Mucosa of rectum (tissue), 2 donors: ENCODE data around the gene ADAMTS17.

Experiments used
- H3K27ac ChIP-seq, 2 donors: one replicate each; pipeline ENCODE4 v1.7.0; 2013; ENCODE audit warnings: inconsistent platforms in 2 of 2, low read depth in 2 of 2, low read length in 2 of 2
- H3K27me3 ChIP-seq, 2 donors: one replicate each; pipeline ENCODE4 v1.7.0; 2013; ENCODE audit warnings: low read length in 2 of 2; ENCODE audit not compliant: control insufficient read depth in 2 of 2, insufficient read depth in 2 of 2
- H3K36me3 ChIP-seq, 2 donors: one replicate each; pipeline ENCODE4 v1.7.0; 2013; ENCODE audit warnings: low read length in 2 of 2; ENCODE audit not compliant: control insufficient read depth in 2 of 2, insufficient read depth in 2 of 2
- H3K4me1 ChIP-seq, 2 donors: one replicate each; pipeline ENCODE4 v1.7.0; 2013; ENCODE audit warnings: low read length in 2 of 2, mild to moderate bottlenecking in 1 of 2; ENCODE audit not compliant: control insufficient read depth in 2 of 2, insufficient read depth in 2 of 2
- H3K4me3 ChIP-seq, 2 donors: one replicate each; pipeline ENCODE4 v1.7.0; 2013; ENCODE audit warnings: low read length in 2 of 2
- H3K9ac ChIP-seq, 2 donors: one replicate each; pipeline ENCODE4 v1.7.0; 2013; ENCODE audit warnings: low read length in 2 of 2, low read depth in 1 of 2, mild to moderate bottlenecking in 1 of 2
- H3K9me3 ChIP-seq, 2 donors: one replicate each; pipeline ENCODE4 v1.7.0; 2013; ENCODE audit warnings: low read length in 2 of 2; ENCODE audit not compliant: control insufficient read depth in 2 of 2
- donor health status: healthy.
- donor health status: Normal muscosa, but diverticular disease.

ADAMTS17 gene

DNA sequence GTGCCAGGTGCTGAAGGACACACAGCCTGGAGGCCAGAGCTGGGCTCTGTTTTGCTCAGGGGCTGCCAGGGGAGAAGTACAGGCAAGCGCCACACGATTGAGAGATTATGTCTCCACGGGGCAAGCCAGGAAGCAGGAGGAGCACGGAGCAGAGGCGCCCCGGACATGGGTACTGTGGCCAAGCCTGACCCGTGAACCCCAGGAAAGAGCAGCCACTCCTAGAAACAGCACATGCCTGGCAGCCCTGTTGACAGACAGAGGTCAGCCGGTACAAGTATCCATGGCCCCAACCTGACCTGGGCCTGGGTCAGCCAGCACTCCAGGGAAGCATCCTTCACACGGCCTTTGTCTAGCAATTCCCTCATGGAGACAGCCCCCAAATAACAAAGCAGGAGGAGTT, 89.4 kb downstream of the ADAMTS17 start:
- Histone ChIP-seq H3K9me3 (no peaks in the 10 kb centered on the region), H3K4me3 (no peak overlapping the region), H3K27ac (no peak overlapping the region), H3K9ac (no peak overlapping the region), H3K27me3 (no peaks in the 10 kb centered on the region), H3K36me3 (no peaks in the 10 kb centered on the region), H3K4me1 (peaks cover 3 to 7% of the 10 kb centered on the region in 2 donors)

DNA sequence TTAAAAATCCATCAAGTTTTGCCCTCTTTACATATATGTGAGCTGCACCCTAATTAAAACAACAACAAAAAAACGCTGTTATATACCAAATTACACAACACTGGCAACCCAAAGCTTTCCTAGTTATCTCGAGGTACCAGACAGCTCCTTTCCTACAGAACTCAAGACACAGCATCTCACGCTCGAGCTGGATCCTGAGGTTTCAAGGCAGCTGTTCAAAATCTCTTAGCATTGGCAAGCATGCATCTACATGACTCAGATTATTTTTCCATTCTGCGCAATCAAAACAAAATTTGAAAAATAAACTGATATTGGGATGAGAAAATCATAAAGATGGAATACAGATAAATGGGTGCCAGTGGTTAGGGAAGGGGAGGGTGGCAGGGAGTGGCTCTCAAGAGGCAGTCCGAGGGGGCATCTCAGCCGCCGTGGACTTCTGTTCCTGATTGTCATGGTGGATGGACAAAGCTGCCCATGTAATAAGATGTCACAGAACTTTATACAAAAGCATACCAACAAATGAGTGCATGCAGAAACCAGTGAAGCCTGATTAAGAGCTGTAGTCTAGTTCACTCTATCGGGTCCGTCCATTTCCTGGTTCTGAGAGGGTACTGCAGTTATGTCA, 91.5 kb downstream of the ADAMTS17 start:
- Histone ChIP-seq H3K27ac (no peak overlapping the region), H3K9me3 (no peaks in the 10 kb centered on the region), H3K27me3 (no peaks in the 10 kb centered on the region), H3K4me1 (peaks cover 3 to 7% of the 10 kb centered on the region in 2 donors), H3K4me3 (no peak overlapping the region), H3K9ac (no peak overlapping the region), H3K36me3 (no peaks in the 10 kb centered on the region)

DNA sequence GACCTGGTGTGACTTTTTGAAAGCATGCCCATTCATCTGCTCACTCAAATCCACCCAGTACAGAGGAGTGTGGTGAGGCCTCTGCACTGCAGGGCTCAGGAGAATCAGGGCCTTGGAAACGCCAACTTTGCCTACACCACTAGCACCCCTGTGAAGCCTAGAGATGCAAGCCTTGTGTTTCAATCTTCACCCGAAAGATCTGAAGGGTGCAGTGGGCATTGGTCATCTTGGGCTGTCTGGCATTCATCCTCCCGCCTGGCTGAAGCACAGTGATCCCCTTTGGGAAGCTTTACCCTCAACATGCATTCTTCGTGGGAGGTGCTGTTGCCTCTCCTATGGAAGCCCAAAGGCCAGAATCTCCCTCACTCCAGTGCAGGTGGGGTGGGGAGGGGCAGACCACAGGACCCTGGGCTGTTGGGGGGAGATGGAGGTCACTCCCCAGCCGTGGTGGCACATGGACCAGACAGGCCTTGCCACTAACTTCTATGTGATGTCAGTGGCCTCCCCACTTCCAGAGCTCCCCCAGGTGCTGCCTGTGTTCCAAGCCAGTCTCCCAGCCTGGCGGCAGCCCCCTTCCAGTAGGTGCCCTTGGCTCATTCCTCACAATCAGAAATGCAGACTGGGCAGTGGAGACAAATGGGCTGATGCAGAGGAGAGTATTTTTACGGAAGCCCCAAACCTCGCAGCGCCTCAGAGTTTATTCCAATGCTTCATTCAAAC, 92.5 kb downstream of the ADAMTS17 start:
- Histone ChIP-seq H3K36me3 (no peaks in the 10 kb centered on the region), H3K27ac (no peak overlapping the region), H3K4me1 (peaks cover 3 to 7% of the 10 kb centered on the region in 2 donors), H3K9me3 (no peaks in the 10 kb centered on the region), H3K4me3 (no peak overlapping the region), H3K27me3 (no peaks in the 10 kb centered on the region), H3K9ac (no peak overlapping the region)

DNA sequence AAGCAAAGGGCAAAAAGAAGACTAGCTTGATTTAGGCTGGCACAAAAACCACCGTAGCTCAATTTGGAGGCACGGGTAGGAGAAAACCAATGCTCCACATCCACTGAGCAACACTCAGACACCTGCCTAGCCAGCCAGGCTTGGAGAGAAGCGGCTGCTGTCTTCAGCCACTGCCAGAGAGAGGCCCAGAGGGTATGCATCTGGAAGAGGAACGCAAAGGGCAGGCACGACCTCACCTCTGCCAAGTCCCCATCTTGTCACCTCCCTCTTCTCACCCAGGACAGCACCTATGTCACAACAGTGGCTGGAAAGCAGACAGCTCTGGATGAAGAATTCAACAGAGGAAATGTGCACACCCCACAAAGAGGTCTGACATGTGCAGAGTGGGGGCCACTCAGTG, 93.5 kb downstream of the ADAMTS17 start:
- H3K27ac ChIP-seq = no peak overlapping the region
- no peak overlapping the region for H3K4me3 ChIP-seq
- H3K27me3 ChIP-seq = no peaks in the 10 kb centered on the region
- H3K36me3 ChIP-seq = no peaks in the 10 kb centered on the region
- H3K4me1 ChIP-seq = peaks cover 0 to 4% of the 10 kb centered on the region in 2 donors
- H3K9ac ChIP-seq = no peak overlapping the region
- no peaks in the 10 kb centered on the region for H3K9me3 ChIP-seq

DNA sequence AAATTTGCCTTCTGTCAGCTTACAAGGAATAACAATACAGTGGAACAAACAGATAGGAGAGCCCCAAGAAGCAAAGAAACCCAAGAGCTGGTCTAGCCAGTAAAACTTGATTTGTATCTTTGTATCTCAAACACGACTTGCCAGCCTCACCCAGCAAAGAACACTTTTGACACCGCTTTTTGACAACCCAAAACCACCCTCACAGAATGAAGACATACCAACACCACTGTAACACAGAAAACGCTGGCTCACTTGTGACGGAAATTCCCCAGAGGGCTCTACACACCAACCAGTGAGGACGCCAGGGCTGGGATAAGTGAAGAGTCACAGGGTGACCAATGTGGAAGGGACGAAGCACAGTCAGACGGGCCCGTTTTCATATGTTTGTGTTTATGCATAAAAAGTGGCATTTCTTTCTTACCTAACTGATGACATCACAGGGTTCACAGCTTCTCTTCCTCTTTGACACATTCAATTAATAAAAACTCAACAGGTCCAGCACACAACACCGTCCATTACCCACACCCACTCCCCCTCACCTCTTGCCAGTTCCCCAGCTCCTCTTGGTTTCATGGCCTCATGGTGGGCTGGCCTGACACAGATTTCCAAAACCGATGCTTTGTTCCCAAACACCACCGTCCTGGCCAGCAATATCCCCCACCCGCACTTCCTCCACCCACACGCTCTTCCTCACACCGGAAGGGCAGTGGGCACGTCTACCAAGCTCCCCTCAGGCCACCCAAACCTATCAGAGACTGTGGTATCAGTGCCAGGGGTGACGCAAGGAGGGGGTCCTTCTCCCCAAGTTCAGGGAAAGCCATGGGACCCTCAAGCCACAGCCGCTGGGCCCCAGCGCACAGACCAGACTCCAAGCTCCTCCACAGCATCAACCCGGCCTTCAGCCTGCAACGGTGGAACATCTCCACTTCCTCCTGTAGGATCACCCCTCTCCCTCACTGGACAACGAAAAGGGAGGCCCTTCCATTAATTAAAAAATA, 94.2 kb downstream of the ADAMTS17 start:
- Histone ChIP-seq H3K9ac (no peak overlapping the region), H3K36me3 (no peaks in the 10 kb centered on the region), H3K4me3 (no peak overlapping the region), H3K27me3 (no peaks in the 10 kb centered on the region), H3K4me1 (peaks cover 0 to under 1% of the 10 kb centered on the region in 2 donors), H3K9me3 (no peaks in the 10 kb centered on the region), H3K27ac (no peak overlapping the region)

DNA sequence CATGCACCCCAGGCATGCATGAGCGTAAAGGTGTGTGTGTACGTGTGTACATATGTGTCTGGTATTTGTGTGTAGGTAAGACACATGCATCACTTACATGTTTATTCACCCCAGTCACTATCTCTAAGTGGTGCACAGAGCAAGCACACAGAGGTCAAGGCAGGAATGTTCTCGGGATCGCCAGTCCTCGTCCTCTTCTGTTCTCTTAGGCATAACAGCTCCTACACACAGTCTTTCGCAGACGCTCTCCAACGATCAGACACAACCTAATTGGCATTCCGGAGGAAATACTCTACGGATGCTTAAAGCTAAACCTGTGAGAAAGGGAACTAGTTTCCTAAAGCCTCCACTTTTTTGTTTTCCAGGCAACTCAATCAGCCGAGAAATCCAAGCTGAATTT, 95.9 kb downstream of the ADAMTS17 start:
- H3K4me3 ChIP-seq = no peak overlapping the region
- H3K9me3 ChIP-seq = no peaks in the 10 kb centered on the region
- H3K4me1 ChIP-seq = no peaks in the 10 kb centered on the region
- H3K27me3 ChIP-seq = no peaks in the 10 kb centered on the region
- H3K9ac ChIP-seq = no peak overlapping the region
- H3K36me3 ChIP-seq = no peaks in the 10 kb centered on the region
- H3K27ac ChIP-seq = no peak overlapping the region

DNA sequence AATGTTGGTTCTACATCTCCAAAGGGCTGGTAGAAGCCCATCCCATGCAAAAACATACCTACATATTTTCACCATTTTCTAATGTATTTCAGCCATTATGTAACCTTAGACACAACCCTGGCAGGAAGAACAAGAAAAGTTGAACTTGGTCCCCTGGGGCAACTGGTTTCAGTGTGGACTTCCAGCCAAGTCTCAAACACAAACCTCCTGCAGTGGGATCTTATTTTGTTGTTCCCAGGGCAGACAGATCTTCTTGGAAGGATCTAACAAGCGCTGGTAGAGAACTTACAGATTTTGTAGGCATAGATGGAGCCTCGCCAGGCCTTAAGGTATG, 96.3 kb downstream of the ADAMTS17 start:
- no peak overlapping the region for H3K9ac ChIP-seq
- H3K4me3 ChIP-seq = no peak overlapping the region
- no peaks in the 10 kb centered on the region for H3K4me1 ChIP-seq
- H3K27ac ChIP-seq = no peak overlapping the region
- H3K36me3 ChIP-seq = no peaks in the 10 kb centered on the region
- no peaks in the 10 kb centered on the region for H3K9me3 ChIP-seq
- H3K27me3 ChIP-seq = no peaks in the 10 kb centered on the region

DNA sequence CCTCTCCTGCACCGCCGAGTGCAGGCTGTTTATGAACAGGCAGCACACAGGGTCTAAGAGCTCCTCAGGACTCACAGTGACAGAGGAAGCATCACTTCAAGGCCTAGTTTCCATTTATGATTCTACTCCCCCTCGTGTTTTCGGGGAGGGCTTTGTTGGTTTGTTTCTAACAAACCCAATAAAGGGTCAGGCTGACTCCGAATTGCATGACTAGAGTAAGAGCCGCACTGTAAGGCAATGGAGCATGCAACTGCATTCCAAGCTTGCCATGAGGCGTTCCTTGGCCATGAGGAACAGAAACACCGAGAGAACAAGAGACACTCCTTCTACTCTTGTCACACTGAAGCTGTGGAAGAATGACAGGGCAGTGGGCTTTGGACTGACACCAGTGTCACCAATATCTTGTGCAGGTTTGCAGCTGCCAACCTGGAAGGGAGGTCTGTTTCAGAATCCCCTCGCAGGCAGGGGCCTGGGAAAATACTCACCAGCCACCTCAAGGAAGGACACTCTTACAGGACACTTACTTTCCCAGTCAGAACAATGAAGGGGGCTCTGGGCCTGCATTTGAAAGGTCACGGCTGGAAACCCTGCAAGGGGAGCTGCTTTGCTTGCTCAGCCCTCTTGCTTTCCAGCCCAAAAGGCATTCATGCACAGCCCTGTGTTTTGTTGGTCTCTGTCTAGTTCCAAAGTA, 96.8 kb downstream of the ADAMTS17 start:
- no peak overlapping the region for H3K27ac ChIP-seq
- H3K36me3 ChIP-seq = no peaks in the 10 kb centered on the region
- H3K9ac ChIP-seq = no peak overlapping the region
- no peaks in the 10 kb centered on the region for H3K9me3 ChIP-seq
- H3K4me3 ChIP-seq = no peak overlapping the region
- H3K4me1 ChIP-seq = no peaks in the 10 kb centered on the region
- H3K27me3 ChIP-seq = no peaks in the 10 kb centered on the region

DNA sequence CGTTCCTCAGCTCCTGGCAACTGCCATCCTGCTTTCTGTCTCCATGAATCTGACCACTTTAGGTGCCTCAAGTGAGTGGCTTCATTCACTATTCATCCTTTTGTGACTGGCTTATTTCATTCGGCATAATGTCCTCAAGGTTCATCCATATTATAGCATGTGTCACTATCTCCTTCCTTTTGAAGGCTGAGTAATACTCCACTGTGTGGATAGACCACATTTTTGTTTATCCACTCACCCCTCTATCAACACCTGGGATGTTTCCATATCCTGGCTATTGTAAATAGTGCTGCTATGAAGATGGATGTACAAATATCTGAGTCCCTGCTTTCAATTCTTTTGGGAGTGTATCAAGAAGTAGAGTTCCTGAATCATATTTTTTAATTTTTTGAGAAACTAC, 98.8 kb downstream of the ADAMTS17 start:
- H3K27me3 ChIP-seq = no peaks in the 10 kb centered on the region
- H3K4me1 ChIP-seq = no peaks in the 10 kb centered on the region
- H3K36me3 ChIP-seq = no peaks in the 10 kb centered on the region
- H3K4me3 ChIP-seq = no peak overlapping the region
- H3K9ac ChIP-seq = no peak overlapping the region
- no peaks in the 10 kb centered on the region for H3K9me3 ChIP-seq
- no peak overlapping the region for H3K27ac ChIP-seq
